GM18858 (cell line): ENCODE data around the gene BSPRY.
"Not testable (repeated sequence)": the region's sequence is repeated elsewhere in the genome, so short reads cannot be mapped to it uniquely, and the experiment has no call there.

Experiments
- ATAC-seq: cut with Tn5 transposase; IDR thresholded peaks from one replicate; pipeline ENCODE4 v1.9.1; 2021; ENCODE audit not compliant: unreplicated experiment

The BSPRY gene

DNA sequence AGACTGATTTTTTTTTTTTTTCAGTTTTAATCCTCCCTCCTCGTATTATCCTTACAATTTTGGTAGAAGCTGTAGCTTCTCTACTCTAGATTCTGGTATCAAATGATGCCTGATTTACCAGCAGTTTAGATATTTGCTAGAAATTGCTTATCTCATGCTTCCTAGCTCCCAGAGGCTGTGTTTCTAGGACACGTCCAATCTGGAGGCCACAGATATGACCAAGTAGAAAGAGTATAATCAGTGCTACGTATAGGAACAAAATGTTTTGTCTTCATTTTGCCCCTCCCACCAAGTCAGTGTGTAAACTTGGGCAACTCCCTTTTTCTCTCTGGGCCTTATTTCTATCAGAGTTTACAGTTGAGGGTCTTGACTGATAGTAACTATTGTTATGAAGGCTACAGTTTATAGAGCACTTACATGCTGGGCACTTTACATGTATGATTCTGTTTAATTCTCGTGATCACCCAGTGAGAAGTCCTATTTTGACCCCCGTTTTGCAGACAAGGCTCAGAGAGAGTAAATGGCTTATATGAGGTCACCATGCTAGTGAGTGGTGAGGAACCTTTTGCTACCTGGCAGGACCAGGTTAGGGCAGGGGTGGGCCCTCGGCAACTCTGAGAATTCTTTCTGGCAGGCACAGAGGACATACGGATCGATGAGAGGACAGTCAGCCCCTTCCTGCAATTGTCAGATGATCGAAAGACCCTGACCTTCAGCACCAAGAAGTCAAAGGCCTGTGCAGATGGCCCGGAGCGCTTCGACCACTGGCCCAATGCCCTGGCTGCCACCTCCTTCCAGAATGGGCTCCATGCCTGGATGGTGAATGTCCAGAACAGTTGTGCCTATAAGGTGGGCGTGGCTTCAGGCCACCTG is 19.9 kb downstream of the BSPRY start:
- no peak for ATAC-seq

GRCh38 chr9:113369855-113370140 is 20.5 kb downstream of the BSPRY start:
- ATAC-seq = no peak

DNA sequence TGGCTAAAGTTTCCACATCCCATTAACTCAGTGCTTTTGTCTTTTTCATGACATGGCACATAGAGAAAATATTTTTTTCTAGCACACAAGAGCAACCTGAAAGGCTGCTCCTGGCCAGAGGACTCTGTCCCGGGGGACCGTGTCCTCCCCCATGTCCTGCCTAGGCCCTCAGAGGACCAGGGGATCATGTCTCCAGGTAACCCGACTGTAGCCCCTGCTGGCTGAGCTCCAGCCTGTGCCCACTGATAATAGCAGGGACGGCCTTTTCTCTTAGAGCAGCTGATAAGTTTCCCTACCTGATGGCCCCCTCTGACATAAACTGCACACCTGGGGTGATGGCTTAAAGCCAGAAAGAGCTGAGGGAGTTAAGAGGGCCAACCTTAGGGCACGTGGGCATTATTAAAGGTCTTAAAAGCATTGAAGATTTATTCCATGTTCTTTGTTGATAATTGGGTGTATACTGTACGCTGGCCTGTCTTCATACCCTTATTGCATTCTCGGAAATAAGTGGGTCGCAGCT is 21.5 kb downstream of the BSPRY start:
- no peak for ATAC-seq

DNA sequence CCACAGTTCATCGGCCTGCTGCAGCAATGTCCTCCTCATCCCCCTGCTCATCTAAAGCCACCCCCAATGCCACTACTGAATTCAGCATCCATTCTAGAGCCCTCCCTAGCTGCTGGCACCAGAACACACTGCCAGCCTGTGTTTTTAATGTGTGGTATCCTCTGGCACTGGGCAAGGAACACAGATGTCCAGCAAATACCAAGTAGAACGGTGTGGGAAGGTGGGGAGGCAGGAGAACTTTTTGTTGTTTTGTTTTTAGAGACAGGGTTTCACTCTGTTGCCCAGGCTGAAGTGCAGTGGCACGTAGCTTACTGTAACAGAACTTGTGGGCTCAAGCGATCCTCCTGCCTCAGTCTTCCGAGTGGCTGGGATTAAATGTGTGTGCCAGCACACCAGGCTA is 22.7 kb downstream of the BSPRY start:
- ATAC-seq = no peak

DNA sequence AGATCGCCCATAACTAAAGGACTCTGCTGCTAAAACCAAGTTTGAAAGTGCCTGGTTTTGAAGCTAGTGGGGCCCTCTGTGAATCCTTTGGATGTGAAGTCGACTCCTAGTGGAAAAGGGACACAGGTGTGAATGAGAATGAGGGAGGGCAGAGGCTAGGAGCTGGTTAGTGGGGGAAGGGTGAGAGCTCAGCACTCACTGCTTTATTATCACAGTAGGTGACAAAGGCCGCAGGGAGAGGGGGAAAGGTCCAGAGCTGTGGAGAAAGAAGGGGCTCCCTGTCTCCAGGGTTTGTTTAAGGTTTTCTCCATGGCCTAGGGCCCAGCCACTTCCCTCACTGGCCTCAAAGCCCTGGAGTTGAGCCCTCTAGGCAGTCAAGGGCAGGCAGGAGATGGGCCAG is 23.9 kb downstream of the BSPRY start:
- no peak for ATAC-seq

GRCh38 chr9:113373676-113374392 is 24.5 kb downstream of the BSPRY start:
- ATAC-seq = no peak

GRCh38 chr9:113375057-113376023 is 26.0 kb downstream of the BSPRY start:
- no peak for ATAC-seq

GRCh38 chr9:113376634-113377567 is 27.6 kb downstream of the BSPRY start, which contains the start of gene HDHD3:
HDHD3 (minus strand) TSS chr9:113376986; CDS start chr9:113374354, 2,632 bp downstream.
- ATAC-seq = peak; percentile 72

DNA sequence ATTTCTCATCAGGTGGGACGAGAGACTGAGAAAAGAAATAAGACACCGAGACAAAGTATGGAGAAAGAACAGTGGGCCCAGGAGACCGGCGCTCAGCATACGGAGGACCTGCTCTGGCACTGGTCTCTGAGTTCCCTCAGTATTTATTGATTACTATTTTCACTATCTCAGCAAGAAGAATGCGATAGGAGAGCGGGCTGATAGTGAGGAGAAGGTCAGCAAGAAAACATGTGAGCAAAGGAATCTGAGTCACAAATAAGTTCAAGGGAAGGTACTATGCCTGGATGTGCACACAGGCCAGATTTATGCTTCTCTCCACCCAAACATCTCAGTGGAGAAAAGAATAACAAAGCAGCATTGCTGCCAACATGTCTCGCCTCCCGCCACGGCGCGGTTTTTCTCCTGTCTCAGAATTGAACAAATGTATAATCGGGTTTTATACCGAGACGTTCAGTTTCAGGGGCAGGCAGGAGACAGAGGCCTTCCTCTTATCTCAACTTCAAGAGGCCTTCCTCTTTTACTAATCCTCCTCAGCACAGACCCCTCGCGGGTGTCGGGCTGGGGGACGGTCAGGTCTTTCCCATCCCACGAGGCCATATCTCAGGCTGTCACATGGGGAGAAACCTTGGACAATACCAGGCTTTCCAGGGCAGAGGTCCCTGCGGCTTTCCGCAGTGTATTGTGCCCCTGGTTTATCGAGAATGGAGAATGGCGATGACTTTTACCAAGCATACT is 29.9 kb downstream of the BSPRY start:
- ATAC-seq = not testable (repeated sequence)

DNA sequence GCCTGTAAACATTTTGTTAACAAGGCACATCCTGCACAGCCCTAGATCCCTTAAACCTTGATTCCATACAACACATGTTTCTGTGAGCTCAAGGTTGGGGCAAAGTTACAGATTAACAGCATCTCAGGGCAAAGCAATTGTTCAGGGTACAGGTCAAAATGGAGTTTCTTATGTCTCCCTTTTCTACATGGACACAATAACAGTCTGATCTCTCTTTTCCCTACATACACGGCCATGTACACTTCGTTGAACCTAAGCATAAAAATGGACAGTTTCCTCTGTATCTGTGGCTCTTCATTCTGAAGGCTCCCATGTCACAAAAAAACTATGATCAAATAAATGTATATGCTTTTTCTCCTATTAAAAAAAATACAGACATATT is 30.5 kb downstream of the BSPRY start:
- ATAC-seq = not testable (repeated sequence)

DNA sequence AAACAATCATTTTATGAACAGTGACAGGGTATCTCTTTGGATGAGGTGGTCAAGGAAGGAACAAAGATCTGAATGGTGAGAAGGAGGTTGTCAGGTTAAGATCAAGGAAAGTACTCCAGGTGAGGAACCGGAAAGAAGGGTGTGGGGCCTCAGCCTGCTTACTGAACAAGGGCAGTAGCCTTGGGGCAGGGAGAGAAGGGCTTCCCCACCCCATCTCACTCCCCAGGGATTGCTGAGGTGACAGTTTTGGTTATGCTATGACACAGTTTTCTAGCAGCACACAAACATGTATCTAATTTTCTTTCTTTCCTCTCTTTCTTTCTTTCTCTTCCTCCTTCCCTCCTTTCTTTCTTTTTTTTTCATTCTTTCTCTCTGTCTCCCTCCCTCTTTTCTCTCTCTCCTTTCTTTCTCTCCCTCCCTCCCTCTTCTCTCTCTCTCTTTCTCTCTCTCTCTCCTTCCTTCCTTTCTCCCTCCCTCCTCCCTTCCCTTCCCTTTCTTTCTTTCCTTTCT is 31.6 kb downstream of the BSPRY start:
- ATAC-seq = peak; percentile 50

DNA sequence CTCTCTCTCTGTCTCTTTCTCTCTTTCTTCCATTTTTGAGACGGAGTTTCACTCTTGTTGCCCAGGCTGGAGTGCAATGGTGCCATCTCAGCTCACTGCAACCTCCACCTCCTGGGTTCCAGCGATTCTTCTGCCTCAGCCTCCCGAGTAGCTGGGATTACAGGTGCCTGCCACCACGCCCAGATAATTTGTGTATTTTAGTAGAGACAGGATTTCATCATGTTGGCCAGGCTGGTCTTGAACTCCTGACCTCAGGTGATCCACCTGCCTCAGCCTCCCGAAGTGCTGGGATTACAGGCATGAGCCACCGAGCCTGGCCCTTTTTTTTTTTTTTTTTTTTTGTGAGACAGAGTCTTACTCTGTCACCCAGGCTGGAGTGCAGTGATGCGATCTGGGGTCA is 32.1 kb downstream of the BSPRY start:
- not testable (repeated sequence) for ATAC-seq

DNA sequence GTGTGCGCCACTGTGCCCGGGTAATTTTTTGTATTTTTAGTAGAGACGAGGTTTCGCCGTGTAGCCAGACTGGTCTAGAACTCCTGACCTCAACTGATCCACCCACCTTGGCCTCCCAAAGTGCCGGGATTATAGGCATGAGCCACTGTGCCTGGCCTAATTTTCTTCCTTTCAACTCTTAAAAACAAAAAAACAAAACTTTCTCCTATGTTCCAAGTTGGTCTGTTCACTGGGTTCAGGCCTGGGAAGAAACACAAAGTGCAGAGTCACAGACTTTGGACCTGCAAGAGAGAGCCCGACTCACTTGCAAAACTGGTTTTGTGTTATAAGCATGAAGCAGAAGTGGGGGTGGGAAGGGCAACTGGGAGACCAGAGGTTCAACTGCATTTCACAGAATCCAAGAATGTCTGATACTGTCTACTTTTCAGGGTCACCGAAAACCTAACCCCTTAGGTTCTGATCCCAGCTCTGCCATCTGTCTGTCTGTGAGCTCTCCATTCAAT is 32.6 kb downstream of the BSPRY start:
- ATAC-seq = no peak

GRCh38 chr9:113386571-113387393 is 37.4 kb downstream of the BSPRY start:
- ATAC-seq = no peak

DNA sequence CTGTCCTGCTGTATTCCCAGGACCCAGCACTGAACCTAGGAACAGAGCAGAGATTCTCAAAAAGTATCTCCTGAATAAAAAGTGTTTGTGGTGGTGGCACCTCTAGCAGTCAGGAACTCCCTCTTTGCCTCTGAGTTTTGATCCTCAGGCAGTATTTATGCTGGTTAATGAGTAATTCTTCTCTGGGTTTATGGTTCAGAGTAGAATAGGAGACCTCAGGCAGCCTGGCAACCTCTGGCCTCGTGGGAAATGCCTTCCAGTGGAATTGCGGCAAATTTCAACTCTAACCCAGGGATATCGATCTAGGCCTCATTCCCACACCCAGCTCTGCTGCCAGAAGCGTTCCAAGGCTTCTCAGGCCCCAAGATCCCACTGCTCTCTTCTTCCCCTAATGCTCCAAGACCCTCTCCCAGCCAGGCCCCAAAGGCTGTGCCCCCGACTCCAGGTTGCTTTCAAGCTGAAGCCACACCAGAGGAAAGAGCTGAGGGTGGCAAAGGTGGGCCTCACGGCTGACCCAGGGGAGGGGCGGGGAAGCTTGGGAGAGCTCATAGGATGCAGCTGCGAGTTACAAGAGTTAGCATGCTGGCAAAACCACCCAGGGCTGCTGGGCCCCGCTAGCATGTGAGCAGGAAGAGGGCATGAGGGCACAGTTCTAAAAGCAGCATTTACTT is 38.4 kb downstream of the BSPRY start:
- no peak for ATAC-seq

- no peak for ATAC-seq
These were observed 39.5 kb downstream of the BSPRY start for GRCh38 chr9:113388833-113389232.

DNA sequence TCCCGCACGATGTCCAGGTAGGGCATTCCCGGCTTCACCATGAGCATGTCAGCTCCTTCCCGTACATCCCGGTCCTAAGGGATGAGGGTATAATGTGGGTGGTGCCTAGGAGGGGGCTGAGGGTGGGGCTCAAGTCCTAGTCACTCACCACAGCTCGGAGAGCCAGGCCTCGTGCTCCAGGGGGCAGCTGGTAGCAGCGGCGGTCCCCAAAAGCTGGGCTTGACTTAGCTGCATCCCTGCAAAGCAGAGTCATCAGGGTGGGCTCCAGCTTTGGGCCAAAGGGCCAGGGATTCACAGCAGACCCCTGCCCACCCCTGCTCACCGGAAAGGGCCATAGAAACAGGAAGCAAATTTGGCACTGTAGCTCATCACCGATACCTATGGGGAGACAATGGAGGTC is 40.1 kb downstream of the BSPRY start:
- ATAC-seq = no peak
